GM12872 (cell line): Measurements from ENCODE around the gene TMEM237.

Experiments
- CTCF ChIP-seq: IDR thresholded peaks from 3 replicates; pipeline ENCODE4 v1.5.1; 2011; ENCODE audit warnings: low read depth, mild to moderate bottlenecking, low read length, moderate library complexity; ENCODE audit not compliant: insufficient read depth

TMEM237 gene

GRCh38 chr2:201580486-201580885 is 62.8 kb downstream of the TMEM237 start:
- no peak for TF ChIP-seq CTCF

GRCh38 chr2:201579536-201579935 is 63.8 kb downstream of the TMEM237 start:
- TF ChIP-seq CTCF, result no peak

- no peak for TF ChIP-seq CTCF
Observed at GRCh38 chr2:201575971-201576370, 67.3 kb downstream of the TMEM237 start.

- TF ChIP-seq CTCF, result no peak
Observed at GRCh38 chr2:201574766-201575165, 68.5 kb downstream of the TMEM237 start.

GRCh38 chr2:201572846-201573508 is 70.3 kb downstream of the TMEM237 start:
- no peak for TF ChIP-seq CTCF
